DMS 273 treated with DMSO at 0.1 percent for 48 hours (cell line): ENCODE data around the gene BRD8.
"Not testable (repeated sequence)": the region's sequence is repeated elsewhere in the genome, so short reads cannot be mapped to it uniquely, and the experiment has no call there.

Experiments
- DNase-seq: peaks from one replicate; lab custom pipeline; 2025; lab: John Stamatoyannopoulos, UW

The BRD8 gene, protein sequence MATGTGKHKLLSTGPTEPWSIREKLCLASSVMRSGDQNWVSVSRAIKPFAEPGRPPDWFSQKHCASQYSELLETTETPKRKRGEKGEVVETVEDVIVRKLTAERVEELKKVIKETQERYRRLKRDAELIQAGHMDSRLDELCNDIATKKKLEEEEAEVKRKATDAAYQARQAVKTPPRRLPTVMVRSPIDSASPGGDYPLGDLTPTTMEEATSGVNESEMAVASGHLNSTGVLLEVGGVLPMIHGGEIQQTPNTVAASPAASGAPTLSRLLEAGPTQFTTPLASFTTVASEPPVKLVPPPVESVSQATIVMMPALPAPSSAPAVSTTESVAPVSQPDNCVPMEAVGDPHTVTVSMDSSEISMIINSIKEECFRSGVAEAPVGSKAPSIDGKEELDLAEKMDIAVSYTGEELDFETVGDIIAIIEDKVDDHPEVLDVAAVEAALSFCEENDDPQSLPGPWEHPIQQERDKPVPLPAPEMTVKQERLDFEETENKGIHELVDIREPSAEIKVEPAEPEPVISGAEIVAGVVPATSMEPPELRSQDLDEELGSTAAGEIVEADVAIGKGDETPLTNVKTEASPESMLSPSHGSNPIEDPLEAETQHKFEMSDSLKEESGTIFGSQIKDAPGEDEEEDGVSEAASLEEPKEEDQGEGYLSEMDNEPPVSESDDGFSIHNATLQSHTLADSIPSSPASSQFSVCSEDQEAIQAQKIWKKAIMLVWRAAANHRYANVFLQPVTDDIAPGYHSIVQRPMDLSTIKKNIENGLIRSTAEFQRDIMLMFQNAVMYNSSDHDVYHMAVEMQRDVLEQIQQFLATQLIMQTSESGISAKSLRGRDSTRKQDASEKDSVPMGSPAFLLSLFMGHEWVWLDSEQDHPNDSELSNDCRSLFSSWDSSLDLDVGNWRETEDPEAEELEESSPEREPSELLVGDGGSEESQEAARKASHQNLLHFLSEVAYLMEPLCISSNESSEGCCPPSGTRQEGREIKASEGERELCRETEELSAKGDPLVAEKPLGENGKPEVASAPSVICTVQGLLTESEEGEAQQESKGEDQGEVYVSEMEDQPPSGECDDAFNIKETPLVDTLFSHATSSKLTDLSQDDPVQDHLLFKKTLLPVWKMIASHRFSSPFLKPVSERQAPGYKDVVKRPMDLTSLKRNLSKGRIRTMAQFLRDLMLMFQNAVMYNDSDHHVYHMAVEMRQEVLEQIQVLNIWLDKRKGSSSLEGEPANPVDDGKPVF

DNA sequence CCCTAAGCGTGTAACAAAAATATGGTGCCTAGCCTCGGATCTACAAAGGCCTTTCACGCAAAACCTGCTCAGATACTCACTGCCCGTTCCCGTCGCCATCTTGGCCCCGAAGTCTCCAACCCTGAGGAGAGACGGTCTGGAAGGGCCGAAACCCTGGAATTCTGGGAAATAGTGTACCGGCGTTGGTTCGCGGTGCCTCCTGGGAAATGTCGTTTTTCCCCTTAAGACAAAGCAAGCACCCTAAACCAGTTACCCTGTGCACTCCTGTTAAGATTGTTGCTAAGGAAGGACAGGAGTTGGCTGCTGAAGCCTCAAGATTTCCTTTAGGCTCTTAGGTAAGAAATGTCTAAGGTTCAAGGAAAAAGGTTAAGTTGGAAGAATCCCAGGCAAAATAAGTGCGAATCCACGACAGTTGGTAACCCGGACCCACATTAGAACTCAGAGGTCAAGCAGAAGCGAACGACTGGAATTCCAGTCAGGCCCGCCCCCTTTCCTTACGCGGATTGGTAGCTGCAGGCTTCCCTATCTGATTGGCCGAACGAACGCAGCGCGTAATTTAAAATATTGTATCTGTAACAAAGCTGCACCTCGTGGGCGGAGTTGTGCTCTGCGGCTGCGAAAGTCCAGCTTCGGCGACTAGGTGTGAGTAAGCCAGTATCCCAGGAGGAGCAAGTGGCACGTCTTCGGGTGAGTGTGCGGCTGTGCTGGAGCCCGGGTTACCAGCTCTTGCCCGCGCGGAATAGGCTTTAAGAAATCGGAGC is at the start of gene BRD8, which contains the start of gene KIF20A:
Gene BRD8 (minus strand): TSS at position 115 of the 761 bp plus-strand sequence. CDS start 16 bp downstream, at position 99.
Gene KIF20A (plus strand): TSS at position 597 of the 761 bp plus-strand sequence. CDS start 569 bp downstream, outside the sequence.
- DNase-seq = peak; percentile 98

- DNase-seq = no peak
These were observed 48.5 kb upstream of the BRD8 start for GRCh38 chr5:138226910-138227309.

DNA sequence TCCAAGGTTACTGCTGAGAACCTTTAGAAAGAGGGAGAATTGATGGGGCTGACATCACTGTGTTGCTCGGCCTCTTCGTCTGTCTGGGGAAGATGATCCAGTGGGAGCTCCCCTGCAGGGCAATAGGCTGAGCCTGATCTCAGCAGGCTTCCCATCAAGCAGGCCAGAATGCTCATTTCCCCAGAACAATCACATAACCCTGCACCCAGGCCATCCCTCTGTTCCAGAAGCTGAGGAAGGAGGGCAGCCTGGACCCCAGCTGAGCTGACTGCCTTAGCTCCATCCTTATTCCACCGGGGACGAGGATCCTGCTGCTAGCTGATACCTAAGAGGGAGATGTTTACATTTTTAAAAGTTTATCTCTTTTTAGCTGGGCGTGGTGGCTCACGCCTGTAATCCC is 46.3 kb upstream of the BRD8 start:
- no peak for DNase-seq

- DNase-seq = no peak
These were observed 45.1 kb upstream of the BRD8 start for GRCh38 chr5:138223532-138223931.

DNA sequence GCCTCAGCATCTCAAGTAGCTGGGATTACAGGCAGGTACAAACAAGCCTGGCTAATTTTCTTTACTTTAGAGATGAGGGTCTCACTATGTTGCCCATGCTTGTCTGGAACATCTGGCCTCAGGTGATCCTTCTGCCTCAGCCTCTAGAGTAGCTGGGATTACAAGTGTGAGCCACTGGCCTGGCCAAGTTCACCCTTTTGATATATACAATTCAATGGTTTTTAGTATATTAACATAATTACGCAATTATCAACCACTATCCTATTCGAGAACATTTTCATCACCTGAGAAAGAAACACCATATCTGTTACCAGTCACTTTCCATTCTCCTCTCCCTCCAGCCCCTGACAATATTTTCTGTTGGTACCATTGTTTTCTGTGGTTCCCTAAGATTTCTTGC is 38.4 kb upstream of the BRD8 start:
- no peak for DNase-seq

GRCh38 chr5:138213161-138214029 is 35.0 kb upstream of the BRD8 start, which contains the start of gene CDC23:
CDC23 (minus strand) TSS chr5:138213323; CDS start chr5:138213312, 11 bp downstream.
- DNase-seq = peak; percentile 98

DNA sequence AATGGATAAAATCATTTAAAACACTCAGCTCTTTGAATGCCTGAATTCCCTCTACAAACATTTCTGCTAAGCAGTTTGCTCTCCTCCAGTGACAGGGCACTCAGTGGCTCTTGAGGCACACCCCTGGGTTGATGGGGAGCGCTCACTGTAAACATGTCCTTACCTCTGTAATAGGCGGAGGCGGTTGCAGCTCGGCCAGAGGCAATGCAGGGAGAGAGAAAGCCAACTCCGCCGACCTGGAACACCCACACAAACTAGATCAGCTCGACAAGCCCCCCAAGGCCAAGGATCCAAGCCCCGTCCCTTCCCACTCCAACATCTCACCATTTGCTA is 34.4 kb upstream of the BRD8 start:
- DNase-seq = no peak

- no peak for DNase-seq
These were observed 32.6 kb upstream of the BRD8 start for GRCh38 chr5:138210985-138211384.

- DNase-seq = not testable (repeated sequence)
These were observed 15.4 kb upstream of the BRD8 start for GRCh38 chr5:138193859-138194258.

GRCh38 chr5:138192826-138193225 is 14.4 kb upstream of the BRD8 start:
- no peak for DNase-seq

DNA sequence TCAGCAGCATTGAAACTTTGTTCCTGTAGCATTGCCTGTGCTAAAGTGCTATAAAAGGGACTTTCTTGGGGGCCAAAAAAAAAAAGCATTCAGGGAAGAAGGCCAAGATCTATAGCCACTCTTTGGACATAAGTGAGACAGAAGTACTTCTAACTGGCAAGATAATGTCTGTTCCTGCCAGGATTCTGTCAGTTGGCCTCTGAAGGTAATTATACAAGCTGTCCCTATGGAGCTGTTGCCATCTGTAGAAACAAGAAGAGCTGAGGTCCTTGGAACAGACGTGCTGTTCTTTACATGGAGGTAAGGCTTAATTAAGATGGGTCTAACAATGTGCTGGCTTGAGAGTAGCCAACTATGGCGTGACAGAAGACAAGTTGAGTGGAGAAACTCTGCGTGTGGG is 10.2 kb upstream of the BRD8 start:
- peak; percentile 20 for DNase-seq

DNA sequence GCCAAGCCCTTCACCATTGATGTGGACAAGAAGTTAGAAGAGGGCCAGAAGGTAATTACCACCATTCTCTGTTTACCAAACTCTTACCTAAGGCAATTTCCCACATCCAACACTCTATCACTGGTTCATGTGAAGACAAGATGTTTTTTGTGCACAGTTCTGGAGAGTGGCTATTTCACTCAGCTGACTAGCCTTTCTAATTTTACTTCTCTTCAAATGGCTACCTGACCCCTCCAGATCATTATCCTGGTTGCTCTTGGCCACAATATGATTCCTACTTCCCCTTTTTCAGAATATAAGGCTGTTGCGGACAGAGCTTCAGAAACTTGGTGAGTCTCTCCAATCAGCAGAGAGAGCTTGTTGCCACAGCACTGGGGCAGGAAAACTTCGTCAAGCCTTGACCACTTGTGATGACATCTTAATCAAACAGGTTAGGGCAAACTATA is 7.6 kb upstream of the BRD8 start:
- no peak for DNase-seq

DNA sequence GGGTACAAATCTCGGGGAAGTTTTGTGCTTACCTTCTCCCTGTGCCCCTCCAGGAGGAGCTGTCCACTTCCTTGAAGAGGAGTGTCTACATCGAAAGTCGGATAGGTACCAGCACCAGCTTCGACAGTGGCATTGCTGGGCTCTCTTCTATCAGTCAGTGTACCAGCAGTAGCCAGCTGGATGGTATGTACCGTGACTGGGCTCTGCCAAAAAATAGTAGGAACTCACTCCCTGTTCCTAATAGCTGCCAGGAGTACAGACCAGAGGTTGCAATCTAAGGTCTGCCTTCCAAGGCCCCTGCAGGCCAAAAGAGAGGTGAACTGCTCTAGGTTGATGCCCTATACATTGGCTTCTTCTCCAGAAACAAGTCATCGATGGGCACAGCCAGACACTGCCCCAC is 4.4 kb upstream of the BRD8 start:
- no peak for DNase-seq

GRCh38 chr5:138180841-138181240 is 2.4 kb upstream of the BRD8 start:
- no peak for DNase-seq

- peak; percentile 35 for DNase-seq
These were observed 1.9 kb upstream of the BRD8 start for GRCh38 chr5:138180183-138180782.

DNA sequence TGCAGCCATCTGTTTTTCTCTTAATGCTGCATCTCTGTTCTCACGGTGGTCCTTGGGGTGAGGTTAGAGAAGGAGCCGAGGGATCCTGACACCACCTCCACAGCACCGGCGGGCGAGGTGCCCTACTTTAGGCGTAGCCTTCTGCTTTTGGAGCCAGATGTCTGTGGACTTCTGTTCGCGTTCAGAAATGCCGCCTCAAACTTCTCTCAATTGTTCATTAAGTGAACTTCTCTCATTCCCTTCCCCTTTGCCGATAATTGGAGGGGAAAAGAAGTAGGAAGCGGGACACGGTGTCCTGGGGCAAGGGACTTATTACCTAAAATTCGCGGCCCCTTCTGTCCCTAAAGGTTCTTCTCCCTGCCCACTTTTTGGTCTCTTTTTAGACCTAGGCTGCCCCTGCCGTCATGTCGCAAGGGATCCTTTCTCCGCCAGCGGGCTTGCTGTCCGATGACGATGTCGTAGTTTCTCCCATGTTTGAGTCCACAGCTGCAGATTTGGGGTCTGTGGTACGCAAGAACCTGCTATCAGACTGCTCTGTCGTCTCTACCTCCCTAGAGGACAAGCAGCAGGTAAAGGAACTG is 937 bp upstream of the BRD8 start:
- no peak for DNase-seq

- no peak for DNase-seq
These were observed 402 bp downstream of the BRD8 start for GRCh38 chr5:138177941-138178515.

DNA sequence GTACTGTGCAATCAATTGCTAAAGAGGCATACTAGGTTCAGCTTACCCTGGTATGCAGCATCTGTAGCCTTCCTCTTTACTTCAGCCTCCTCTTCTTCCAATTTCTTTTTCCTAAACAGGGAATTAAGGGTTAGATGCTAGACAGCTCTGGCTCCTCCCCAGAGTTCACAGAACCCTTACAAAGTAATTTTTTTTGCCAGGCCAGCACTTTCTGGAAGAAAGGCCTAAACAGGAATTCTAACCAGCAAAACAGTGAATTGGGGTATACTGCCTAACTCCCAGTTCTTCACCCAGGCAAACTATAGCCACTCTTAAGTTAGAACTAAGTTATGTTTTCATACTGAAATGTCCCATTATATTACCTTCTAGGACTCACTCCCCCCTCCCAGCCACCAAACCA is 8.1 kb downstream of the BRD8 start:
- no peak for DNase-seq

GRCh38 chr5:138169124-138169523 is 9.3 kb downstream of the BRD8 start:
- DNase-seq = no peak
